GM21447 (cell line): ENCODE data around the gene MXRA5.
A peak's percentile ranks its signal among the peaks of the same experiment; 100 is the strongest.
"Not testable (repeated sequence)": the region's sequence is repeated elsewhere in the genome, so short reads cannot be mapped to it uniquely, and the experiment has no call there.

ENCODE experiments used
- ATAC-seq: cut with Tn5 transposase; IDR thresholded peaks from one replicate; pipeline ENCODE4 v1.9.1; 2021; ENCODE audit not compliant: unreplicated experiment

The MXRA5 gene

DNA sequence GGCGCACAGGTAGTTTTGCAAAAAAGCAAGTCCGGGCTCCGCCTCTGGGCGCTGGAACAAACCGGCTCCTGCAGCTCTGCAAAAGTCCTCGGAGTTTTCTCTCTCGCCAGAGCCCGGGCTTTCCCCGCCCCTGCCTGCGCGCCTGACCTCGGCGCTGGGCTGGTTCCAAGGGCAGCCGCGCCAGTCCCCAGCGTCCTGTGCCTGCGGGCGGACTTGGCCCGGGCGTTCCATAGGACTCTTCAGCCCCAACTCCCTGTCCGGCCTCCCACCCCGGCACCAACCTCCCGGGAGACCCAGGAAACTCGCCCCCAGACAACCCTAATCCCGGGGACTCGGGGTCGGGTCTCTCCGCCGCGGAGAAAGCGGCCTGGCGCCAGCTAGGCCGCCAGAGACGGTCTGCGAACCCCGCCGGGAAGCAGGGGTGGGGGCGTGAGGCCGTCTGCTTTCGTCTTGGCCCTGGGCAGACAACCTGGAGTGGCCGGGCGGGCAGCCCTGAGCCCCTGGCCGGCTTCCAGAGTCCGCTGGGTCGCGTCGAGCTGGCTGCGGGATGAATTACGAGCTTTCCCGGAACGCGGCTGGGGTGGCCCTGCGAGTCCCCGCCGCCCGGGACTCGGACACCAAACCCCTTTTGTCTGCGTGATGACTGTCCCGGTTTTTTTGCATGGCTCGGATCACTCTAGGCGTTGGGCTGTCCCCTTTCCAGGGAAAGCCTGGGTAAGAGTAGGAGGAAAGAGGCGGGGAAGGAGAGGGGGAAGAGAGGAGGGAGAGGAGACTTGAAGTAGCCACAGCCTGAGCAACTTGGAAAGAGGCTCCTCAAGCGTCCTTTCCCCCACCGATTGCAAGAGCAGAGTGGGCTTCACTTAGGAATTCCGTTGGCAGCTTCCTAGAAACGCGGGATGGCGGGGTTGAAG lies 916 bp downstream of the MXRA5 start:
- ATAC-seq = no peak

- ATAC-seq = not testable (repeated sequence)
Observed at GRCh38 chrX:3343569-3343968, 2.9 kb downstream of the MXRA5 start.

DNA sequence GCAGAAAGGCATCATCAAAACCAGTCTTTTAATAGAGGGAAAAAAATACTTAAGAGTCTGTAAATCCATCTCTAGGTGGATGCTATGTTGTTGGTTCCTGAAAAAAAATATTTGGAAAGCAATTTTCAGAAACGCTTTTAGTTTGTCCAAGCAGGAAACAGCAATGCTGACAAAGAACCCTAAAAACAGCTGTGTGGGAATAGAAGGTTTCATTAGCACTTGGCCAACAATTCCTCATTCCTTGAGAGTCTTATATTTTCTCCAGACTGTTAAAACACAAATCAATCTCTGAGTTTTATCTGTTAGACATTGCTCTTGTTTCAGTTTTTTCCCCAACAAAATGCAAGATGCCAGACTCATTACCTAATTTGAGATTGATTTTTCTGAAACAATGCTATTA lies 6.4 kb downstream of the MXRA5 start:
- no peak for ATAC-seq

GRCh38 chrX:3326681-3327080 lies 19.8 kb downstream of the MXRA5 start:
- ATAC-seq = no peak

DNA sequence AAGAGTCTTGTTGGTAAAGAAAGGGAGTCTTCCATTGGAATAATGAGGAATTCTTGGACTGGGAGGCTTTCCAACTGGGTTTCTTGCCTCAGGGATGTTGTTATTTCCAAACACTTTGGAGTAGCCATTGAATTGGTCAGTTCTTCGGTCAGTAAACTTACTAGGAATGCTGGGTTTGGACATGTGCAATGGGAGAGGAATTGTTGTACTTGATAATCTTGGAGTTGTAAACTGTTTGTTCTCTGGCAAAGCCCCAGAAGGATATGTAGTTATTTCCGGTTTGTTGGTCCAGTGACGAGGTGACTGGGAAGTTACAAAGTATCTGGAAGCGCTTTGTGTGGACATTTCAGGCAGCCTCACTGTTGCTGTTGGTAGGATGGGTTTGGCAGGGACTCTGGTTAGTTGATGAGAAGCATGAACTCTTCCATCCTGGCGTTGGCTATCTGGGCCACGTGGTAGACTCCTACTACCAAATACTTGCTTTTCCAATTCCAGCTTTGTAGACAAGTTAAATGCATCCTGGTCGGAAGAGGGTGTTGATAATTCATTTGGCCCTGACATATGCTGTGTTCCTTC lies 25.9 kb downstream of the MXRA5 start:
- ATAC-seq = no peak

- no peak for ATAC-seq
Observed at GRCh38 chrX:3317191-3317718, 29.2 kb downstream of the MXRA5 start.

DNA sequence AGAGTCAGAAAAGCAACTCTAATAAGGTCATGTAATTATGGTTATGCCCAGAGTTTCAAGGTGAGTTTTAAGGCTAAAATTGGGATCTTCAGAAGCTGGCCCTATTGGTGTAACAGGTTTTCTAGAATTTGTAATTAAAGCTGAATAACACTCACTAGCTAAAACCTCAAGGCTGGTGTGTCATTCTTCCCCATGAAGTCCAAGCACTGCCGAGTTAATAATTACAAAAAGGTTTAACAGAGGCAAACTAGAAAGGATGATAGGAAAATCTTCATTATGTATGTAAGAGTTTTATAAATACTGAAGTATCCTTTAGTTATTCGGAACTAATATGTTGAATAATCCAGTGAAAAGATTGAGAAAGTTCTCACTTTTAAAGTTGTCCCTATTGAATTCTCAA lies 34.3 kb downstream of the MXRA5 start:
- no peak for ATAC-seq

GRCh38 chrX:3307881-3308280 lies 38.6 kb downstream of the MXRA5 start:
- no peak for ATAC-seq

DNA sequence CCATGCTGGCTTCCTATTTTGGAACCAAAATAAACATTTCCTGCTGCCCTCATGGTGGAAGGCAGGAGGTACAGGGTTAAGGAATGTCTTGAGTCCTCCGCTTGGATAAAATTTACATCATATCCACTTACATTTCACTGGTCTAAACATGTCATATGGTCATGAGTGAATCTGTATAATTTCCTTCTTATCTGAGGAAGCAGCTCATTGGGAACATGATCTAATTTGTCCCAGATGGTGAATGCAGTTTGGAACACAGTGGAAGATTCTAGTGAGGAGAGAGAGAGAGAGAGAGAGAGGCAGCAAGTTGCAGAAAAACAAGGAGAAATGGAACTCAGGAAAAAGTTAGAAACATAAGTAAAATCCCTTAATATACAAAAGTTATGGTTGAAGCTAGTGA lies 46.8 kb downstream of the MXRA5 start:
- ATAC-seq = no peak

DNA sequence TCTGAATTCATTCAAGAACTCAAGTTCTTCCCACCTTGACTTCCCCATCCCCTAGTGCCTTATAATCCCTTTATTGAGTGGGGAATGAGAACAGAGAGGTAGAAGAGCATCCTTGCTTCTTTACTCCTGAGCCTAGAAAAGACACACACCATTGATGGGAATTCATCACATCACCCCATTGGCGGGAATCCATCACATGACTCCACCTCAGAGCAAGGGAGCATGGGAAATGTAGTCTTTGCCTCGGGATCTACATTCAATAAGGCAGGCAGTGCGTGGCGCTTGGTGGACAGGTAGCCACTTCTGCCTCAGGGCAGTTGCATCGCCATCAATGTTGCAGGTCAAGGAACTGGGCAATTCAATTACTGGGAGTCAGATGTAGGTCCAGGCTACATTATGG lies 50.7 kb downstream of the MXRA5 start:
- peak; percentile 53 for ATAC-seq

DNA sequence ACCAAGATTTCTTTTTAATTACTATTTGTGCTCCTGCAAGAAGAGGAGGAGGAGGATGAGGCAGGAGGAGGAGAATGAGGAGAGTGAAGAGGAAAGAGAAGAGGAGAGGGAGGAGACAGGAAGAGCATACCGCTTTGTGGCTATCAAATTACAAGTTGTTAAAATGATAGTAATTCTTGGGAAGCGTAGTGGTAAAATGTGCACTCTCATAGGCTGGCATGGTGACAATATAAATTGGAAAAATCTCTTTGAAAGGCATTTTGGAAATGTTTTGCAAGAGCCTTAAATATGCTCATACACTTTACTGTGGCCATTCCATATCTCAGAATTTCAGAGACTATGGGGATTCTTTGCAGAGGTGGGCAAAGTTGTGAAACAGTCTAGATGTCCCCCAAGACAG lies 53.2 kb downstream of the MXRA5 start:
- ATAC-seq = no peak

DNA sequence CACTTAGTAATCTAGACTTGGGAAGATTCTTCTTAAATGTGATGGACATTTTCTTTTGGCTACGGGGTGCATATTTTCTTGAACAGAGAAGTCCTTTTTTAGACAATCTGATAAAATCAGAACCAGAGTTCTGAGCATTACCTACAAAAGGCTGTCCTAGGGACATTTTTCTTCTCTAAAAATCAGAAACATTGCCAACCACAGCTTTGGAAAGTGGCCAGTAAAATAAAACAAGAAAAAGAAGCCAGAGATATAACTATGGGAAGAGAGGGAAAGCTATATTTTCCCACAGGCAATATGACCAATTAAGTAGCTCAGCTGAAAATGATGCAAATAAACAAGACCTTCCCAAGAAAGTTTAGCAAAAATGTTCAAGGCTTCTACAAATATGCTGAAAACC lies 55.9 kb downstream of the MXRA5 start:
- no peak for ATAC-seq

GRCh38 chrX:3286196-3286945 lies 60.1 kb downstream of the MXRA5 start:
- no peak for ATAC-seq

DNA sequence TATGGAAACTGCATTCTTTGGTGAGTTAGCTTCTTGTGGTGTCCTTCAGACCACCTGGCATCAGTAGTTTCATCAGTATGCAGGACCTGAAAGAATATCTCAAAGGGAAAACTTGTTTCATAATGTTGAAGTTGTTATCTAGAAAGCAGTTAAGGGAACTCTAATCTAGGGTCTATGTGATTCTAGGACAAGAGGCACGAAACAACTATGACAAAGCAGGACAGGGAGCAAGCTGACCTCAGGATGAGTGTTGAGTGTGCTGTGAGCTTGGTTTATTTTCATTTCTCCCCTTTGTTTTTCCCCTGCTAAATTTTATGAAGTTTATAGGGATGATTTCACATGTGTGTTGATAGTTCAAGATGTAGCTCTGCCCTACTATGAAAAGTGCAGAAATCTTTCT lies 65.7 kb downstream of the MXRA5 start:
- no peak for ATAC-seq

DNA sequence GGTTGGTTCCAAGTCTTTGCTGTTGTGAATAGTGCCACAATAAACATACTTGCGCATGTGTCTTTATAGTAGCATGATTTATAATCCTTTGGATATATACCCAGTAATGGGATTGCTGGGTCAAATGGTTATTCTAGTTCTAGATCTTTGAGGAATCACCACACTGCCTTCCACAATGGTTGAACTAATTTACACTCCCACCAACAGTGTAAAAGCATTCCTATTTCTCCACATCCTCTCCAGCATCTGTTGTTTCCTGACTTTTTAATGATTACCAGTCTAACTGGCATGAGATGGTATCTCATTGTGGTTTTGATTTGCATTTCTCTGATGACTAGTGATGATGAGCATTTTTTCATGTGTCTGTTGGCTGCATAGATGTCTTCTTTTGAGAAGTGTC lies 72.8 kb downstream of the MXRA5 start:
- not testable (repeated sequence) for ATAC-seq

- no peak for ATAC-seq
Observed at GRCh38 chrX:3271834-3272186, 74.6 kb downstream of the MXRA5 start.

GRCh38 chrX:3271183-3271833 lies 75.1 kb downstream of the MXRA5 start:
- no peak for ATAC-seq

- ATAC-seq = no peak
Observed at GRCh38 chrX:3268829-3269228, 77.6 kb downstream of the MXRA5 start.

GRCh38 chrX:3263681-3264126 lies 82.7 kb downstream of the MXRA5 start:
- ATAC-seq = no peak

DNA sequence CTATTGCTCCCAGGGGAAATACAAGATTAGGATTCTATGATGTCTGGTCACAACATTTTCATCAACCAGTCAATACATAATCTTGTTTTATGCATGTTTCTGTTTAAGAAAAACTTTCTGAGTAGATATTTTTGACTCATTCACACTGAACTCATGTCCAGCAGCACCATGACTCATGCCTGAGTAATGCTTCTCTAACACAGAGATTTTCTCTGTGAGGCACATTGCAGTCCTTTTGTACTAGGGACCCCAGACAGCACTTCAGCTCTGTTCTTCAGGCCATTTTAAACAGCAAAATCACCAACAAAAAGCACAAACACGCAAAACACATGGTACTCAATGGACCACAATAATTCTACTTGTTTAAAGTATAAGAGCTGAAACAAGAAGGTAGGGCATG lies 83.6 kb downstream of the MXRA5 start:
- no peak for ATAC-seq
